HEK293 (cell line): ENCODE results near the gene NCOA7.

ENCODE experiments used
- GLIS1 ChIP-seq: fragments of 450-650 bp; formaldehyde crosslinking; IDR thresholded peaks from 2 replicates; pipeline ENCODE4 v1.5.1; 2016; ENCODE audit warnings: missing biosample characterization, missing genetic modification characterization
- HIC1 ChIP-seq: fragments of 450-650 bp; formaldehyde crosslinking; IDR thresholded peaks from 2 replicates; pipeline ENCODE4 v1.5.1; 2016; ENCODE audit warnings: missing biosample characterization, missing genetic modification characterization
- HOXA7 ChIP-seq: sonication (generic); formaldehyde crosslinking; IDR thresholded peaks from 2 replicates; pipeline ENCODE4 v1.8.1; 2022; ENCODE audit warnings: missing genetic modification reagents, borderline replicate concordance
- HOXD13 ChIP-seq: sonication (generic); formaldehyde crosslinking; IDR thresholded peaks from 2 replicates; pipeline ENCODE4 v1.8.0; 2022; ENCODE audit warnings: missing genetic modification reagents, borderline replicate concordance
- KLF1 ChIP-seq: fragments of 450-650 bp; formaldehyde crosslinking; IDR thresholded peaks from 2 replicates; pipeline ENCODE4 v1.5.1; 2016; ENCODE audit warnings: missing biosample characterization, missing genetic modification characterization
- KLF10 ChIP-seq: fragments of 450-650 bp; IDR thresholded peaks from 2 replicates; pipeline ENCODE4 v1.5.1; 2018; ENCODE audit warnings: missing biosample characterization, mild to moderate bottlenecking, missing genetic modification characterization
- PRDM6 ChIP-seq: fragments of 450-650 bp; formaldehyde crosslinking; IDR thresholded peaks from 2 replicates; pipeline ENCODE4 v1.5.1; 2017; ENCODE audit warnings: missing biosample characterization, missing genetic modification characterization
- TCF7L2 ChIP-seq: IDR thresholded peaks from 2 replicates; pipeline ENCODE4 v1.6.1; 2011; ENCODE audit warnings: low read depth, mild to moderate bottlenecking, inconsistent platforms, low read length, moderate library complexity, borderline replicate concordance
- ZBTB10 ChIP-seq: fragments of 450-650 bp; formaldehyde crosslinking; IDR thresholded peaks from 2 replicates; pipeline ENCODE4 v1.5.1; 2016; ENCODE audit warnings: missing biosample characterization, missing genetic modification characterization
- ZBTB7A ChIP-seq: fragments of 450-650 bp; formaldehyde crosslinking; IDR thresholded peaks from 2 replicates; pipeline ENCODE4 v1.5.1; 2016; ENCODE audit warnings: low read depth, missing biosample characterization, missing genetic modification characterization
- ZNF112 ChIP-seq: fragments of 450-650 bp; formaldehyde crosslinking; IDR thresholded peaks from 2 replicates; pipeline ENCODE4 v1.5.0; 2017; ENCODE audit warnings: missing biosample characterization, missing genetic modification characterization
- ZNF138 ChIP-seq: fragments of 450-650 bp; formaldehyde crosslinking; IDR thresholded peaks from 2 replicates; pipeline ENCODE4 v1.5.1; 2016; ENCODE audit warnings: missing biosample characterization, missing genetic modification characterization, borderline replicate concordance
- ZNF146 ChIP-seq: fragments of 450-650 bp; formaldehyde crosslinking; IDR thresholded peaks from 2 replicates; pipeline ENCODE4 v1.5.1; 2016; ENCODE audit warnings: missing biosample characterization, missing genetic modification characterization
- ZNF148 ChIP-seq: fragments of 450-650 bp; formaldehyde crosslinking; IDR thresholded peaks from 2 replicates; pipeline ENCODE4 v1.5.0; 2017; ENCODE audit warnings: missing biosample characterization, missing genetic modification characterization, borderline replicate concordance
- ZNF169 ChIP-seq: fragments of 450-650 bp; formaldehyde crosslinking; IDR thresholded peaks from 2 replicates; pipeline ENCODE4 v1.5.1; 2016; ENCODE audit warnings: missing biosample characterization, missing genetic modification characterization
- ZNF184 ChIP-seq: fragments of 450-650 bp; IDR thresholded peaks from 2 replicates; pipeline ENCODE4 v1.5.1; 2018; ENCODE audit warnings: missing biosample characterization, mild to moderate bottlenecking, missing genetic modification characterization
- ZNF23 ChIP-seq: fragments of 450-650 bp; formaldehyde crosslinking; IDR thresholded peaks from 2 replicates; pipeline ENCODE4 v1.5.1; 2016; ENCODE audit warnings: missing biosample characterization, missing genetic modification characterization, borderline replicate concordance
- ZNF266 ChIP-seq: fragments of 450-650 bp; formaldehyde crosslinking; IDR thresholded peaks from 2 replicates; pipeline ENCODE4 v1.5.1; 2016; ENCODE audit warnings: missing biosample characterization, missing genetic modification characterization, low read depth
- ZNF274 ChIP-seq, 2 experiments: fragments of 200-500 bp in 1 of 2; fragments of 450-650 bp in 1 of 2; sonication (Bioruptor generic) in 1 of 2; formaldehyde crosslinking in 1 of 2; IDR thresholded peaks; 2 replicates each; pipeline versions ENCODE4 v1.5.1 to v1.6.1; 2014 to 2016; ENCODE audit warnings: borderline replicate concordance in 1 of 2, inconsistent platforms in 1 of 2, low read length in 1 of 2, missing biosample characterization in 1 of 2, missing genetic modification characterization in 1 of 2
- ZNF394 ChIP-seq: fragments of 450-650 bp; formaldehyde crosslinking; IDR thresholded peaks from 2 replicates; pipeline ENCODE4 v1.5.1; 2016; ENCODE audit warnings: missing biosample characterization, missing genetic modification characterization, mild to moderate bottlenecking, moderate library complexity, borderline replicate concordance
- ZNF571 ChIP-seq: fragments of 450-650 bp; formaldehyde crosslinking; IDR thresholded peaks from 2 replicates; pipeline ENCODE4 v1.5.0; 2017; ENCODE audit warnings: missing biosample characterization, missing genetic modification characterization
- TF ChIP-seq, protein P1 (sequence below): fragments of 450-650 bp; formaldehyde crosslinking; IDR thresholded peaks from 2 replicates; pipeline ENCODE4 v1.5.1; 2016; ENCODE audit warnings: missing biosample characterization, missing genetic modification characterization
- TF ChIP-seq, protein P2 (sequence below): fragments of 450-650 bp; formaldehyde crosslinking; IDR thresholded peaks from 2 replicates; pipeline ENCODE4 v1.5.1; 2017; ENCODE audit warnings: missing biosample characterization, missing genetic modification characterization
- TF ChIP-seq, protein P3 (sequence below): fragments of 450-650 bp; formaldehyde crosslinking; IDR thresholded peaks from 2 replicates; pipeline ENCODE4 v1.5.1; 2016; ENCODE audit warnings: missing biosample characterization, missing genetic modification characterization, low read depth

Gene NCOA7

DNA sequence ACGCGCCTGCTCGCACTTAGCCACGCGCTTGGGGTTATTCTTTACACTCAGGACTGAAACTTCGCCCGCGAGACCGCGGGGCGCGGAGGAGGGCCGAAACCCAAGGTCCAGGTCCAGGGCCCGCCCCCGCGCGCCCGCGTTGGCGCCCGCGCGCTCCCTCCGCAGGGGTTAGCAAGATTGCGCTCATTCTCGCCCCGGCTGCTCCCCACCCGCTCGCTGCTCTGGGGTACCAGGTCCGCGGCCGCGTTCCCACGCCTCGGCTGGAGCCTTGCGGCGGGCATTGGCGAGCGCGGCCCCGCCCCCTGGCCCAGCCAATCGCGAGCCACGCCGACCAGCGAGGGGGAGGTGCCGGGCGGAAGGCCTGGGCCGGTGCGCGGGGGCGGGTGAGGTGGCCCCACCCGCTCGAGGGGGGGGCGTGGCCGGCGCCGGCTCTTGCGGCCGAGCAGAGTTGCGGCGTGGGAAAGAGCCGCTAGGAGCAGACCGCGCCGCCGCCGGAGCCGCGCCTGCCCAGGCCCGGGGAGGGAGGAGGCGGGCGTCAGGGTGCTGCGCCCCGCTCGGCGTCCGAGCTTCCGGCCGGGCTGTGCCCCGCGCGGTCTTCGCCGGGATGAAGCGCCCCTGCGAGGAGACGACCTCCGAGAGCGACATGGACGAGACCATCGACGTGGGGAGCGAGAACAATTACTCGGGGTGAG lies 41.4 kb upstream of the NCOA7 start, which contains the start of gene HEY2 (continued):
- no peak for TF ChIP-seq PRDM6 (tag by site-specific recombination)
- no peak for TF ChIP-seq HOXD13 (CRISPR knock-in tag)
- TF ChIP-seq ZBTB7A (tag by site-specific recombination) = no peak
- no peak for TF ChIP-seq ZNF169 (tag by site-specific recombination)
- no peak for TF ChIP-seq ZNF23 (tag by site-specific recombination)
- TF ChIP-seq ZNF394 (tag by site-specific recombination) = peak; percentile 90
- no peak for TF ChIP-seq ZNF571 (tag by site-specific recombination)
- TF ChIP-seq ZNF112 (tag by site-specific recombination) = no peak
- TF ChIP-seq, protein P1, sequence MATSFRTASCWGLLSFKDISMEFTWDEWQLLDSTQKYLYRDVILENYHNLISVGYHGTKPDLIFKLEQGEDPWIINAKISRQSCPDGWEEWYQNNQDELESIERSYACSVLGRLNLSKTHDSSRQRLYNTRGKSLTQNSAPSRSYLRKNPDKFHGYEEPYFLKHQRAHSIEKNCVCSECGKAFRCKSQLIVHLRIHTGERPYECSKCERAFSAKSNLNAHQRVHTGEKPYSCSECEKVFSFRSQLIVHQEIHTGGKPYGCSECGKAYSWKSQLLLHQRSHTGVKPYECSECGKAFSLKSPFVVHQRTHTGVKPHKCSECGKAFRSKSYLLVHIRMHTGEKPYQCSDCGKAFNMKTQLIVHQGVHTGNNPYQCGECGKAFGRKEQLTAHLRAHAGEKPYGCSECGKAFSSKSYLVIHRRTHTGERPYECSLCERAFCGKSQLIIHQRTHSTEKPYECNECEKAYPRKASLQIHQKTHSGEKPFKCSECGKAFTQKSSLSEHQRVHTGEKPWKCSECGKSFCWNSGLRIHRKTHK = no peak
- no peak for TF ChIP-seq TCF7L2
- TF ChIP-seq, protein P2, sequence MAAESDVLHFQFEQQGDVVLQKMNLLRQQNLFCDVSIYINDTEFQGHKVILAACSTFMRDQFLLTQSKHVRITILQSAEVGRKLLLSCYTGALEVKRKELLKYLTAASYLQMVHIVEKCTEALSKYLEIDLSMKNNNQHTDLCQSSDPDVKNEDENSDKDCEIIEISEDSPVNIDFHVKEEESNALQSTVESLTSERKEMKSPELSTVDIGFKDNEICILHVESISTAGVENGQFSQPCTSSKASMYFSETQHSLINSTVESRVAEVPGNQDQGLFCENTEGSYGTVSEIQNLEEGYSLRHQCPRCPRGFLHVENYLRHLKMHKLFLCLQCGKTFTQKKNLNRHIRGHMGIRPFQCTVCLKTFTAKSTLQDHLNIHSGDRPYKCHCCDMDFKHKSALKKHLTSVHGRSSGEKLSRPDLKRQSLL (tag by site-specific recombination) = no peak
- TF ChIP-seq, protein P3, sequence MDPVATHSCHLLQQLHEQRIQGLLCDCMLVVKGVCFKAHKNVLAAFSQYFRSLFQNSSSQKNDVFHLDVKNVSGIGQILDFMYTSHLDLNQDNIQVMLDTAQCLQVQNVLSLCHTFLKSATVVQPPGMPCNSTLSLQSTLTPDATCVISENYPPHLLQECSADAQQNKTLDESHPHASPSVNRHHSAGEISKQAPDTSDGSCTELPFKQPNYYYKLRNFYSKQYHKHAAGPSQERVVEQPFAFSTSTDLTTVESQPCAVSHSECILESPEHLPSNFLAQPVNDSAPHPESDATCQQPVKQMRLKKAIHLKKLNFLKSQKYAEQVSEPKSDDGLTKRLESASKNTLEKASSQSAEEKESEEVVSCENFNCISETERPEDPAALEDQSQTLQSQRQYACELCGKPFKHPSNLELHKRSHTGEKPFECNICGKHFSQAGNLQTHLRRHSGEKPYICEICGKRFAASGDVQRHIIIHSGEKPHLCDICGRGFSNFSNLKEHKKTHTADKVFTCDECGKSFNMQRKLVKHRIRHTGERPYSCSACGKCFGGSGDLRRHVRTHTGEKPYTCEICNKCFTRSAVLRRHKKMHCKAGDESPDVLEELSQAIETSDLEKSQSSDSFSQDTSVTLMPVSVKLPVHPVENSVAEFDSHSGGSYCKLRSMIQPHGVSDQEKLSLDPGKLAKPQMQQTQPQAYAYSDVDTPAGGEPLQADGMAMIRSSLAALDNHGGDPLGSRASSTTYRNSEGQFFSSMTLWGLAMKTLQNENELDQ (tag by site-specific recombination) = no peak
- peak; percentile 43; the same call in 1 of the 2 replicates for TF ChIP-seq GLIS1 (tag by site-specific recombination)
- TF ChIP-seq ZBTB10 (tag by site-specific recombination) = peak; percentile 93
- TF ChIP-seq KLF10 = peak; percentile 100
- no peak for TF ChIP-seq ZNF274 (IDR thresholded peaks at IDR 0.05; ENCODE audit: low read length)
- no peak for TF ChIP-seq ZNF274 (tag by site-specific recombination; IDR thresholded peaks at IDR 0.05; ENCODE audit: borderline replicate concordance)
- peak; percentile 70; the same call in 1 of the 2 replicates for TF ChIP-seq HIC1 (tag by site-specific recombination)
- no peak for TF ChIP-seq ZNF148 (tag by site-specific recombination)
- TF ChIP-seq ZNF184 (tag by site-specific recombination) = no peak
- TF ChIP-seq ZNF266 (tag by site-specific recombination) = no peak
- TF ChIP-seq HOXA7 (CRISPR knock-in tag) = no peak
- peak; percentile 13; the same call in 1 of the 2 replicates for TF ChIP-seq KLF1 (tag by site-specific recombination)
- no peak for TF ChIP-seq ZNF138
- no peak for TF ChIP-seq ZNF146 (tag by site-specific recombination)
